T-helper 1 cell treated with Interleukin-12 subunit alpha and Interleukin-12 subunit beta and Interleukin-4 antibody, amounts not matched to agents 30 μg/mL and 1 μg/mL, for 36 hours (primary cell): ENCODE measurements around the gene ABTB2.
"Not testable (repeated sequence)": the region's sequence is repeated elsewhere in the genome, so short reads cannot be mapped to it uniquely, and the experiment has no call there.

Experiments
- H3K27ac Mint-ChIP-seq: one replicate; pipeline ENCODE4 v1.8.0; 2021; ENCODE audit warnings: mild to moderate bottlenecking, mixed read lengths
- H3K27me3 Mint-ChIP-seq: one replicate; pipeline ENCODE4 v1.8.0; 2021; ENCODE audit warnings: low read depth, mixed read lengths
- H3K36me3 Mint-ChIP-seq: one replicate; pipeline ENCODE4 v1.8.0; 2021; ENCODE audit warnings: low read depth, mixed read lengths
- H3K4me1 Mint-ChIP-seq: one replicate; pipeline ENCODE4 v1.8.0; 2021; ENCODE audit warnings: low read depth, mixed read lengths
- H3K4me3 Mint-ChIP-seq: one replicate; pipeline ENCODE4 v1.8.0; 2021; ENCODE audit warnings: mild to moderate bottlenecking, moderate library complexity, mixed read lengths
- H3K9me3 Mint-ChIP-seq: one replicate; pipeline ENCODE4 v1.8.0; 2021; ENCODE audit warnings: mixed read lengths

ABTB2 gene

GRCh38 chr11:34357701-34358257 is at the start of gene ABTB2:
TSS of gene ABTB2 (minus strand) at chr11:34358010.
- Mint-ChIP-seq H3K9me3 (no peaks in the 10 kb centered on the region), H3K4me1 (peaks cover 26% of the 10 kb centered on the region), H3K36me3 (peaks cover 7% of the 10 kb centered on the region), H3K4me3 (peak within 1 kb of the TSS; percentile 85), H3K27me3 (peaks cover 48% of the 10 kb centered on the region), H3K27ac (peak within 1 kb of the TSS; percentile 81)

GRCh38 chr11:34407121-34407813 is 49.5 kb upstream of the ABTB2 start:
- Mint-ChIP-seq H3K27ac (no peak overlapping the region), H3K4me1 (no peaks in the 10 kb centered on the region), H3K36me3 (no peaks in the 10 kb centered on the region), H3K27me3 (peaks cover 38% of the 10 kb centered on the region), H3K9me3 (no peaks in the 10 kb centered on the region), H3K4me3 (no peak overlapping the region)

- Mint-ChIP-seq H3K9me3 (no peaks in the 10 kb centered on the region), H3K36me3 (no peaks in the 10 kb centered on the region), H3K27ac (no peak overlapping the region), H3K4me1 (no peaks in the 10 kb centered on the region), H3K4me3 (no peak overlapping the region), H3K27me3 (peaks cover 38% of the 10 kb centered on the region)
Measured at GRCh38 chr11:34406413-34406812, 48.6 kb upstream of the ABTB2 start.

- Mint-ChIP-seq H3K36me3 (no peaks in the 10 kb centered on the region), H3K27me3 (peaks cover 38% of the 10 kb centered on the region), H3K9me3 (no peaks in the 10 kb centered on the region), H3K4me3 (no peak overlapping the region), H3K4me1 (no peaks in the 10 kb centered on the region), H3K27ac (no peak overlapping the region)
Measured at GRCh38 chr11:34405079-34405858, 47.5 kb upstream of the ABTB2 start.

- no peak overlapping the region for H3K27ac Mint-ChIP-seq
- H3K27me3 Mint-ChIP-seq = peaks cover 34% of the 10 kb centered on the region
- H3K36me3 Mint-ChIP-seq = no peaks in the 10 kb centered on the region
- H3K9me3 Mint-ChIP-seq = no peaks in the 10 kb centered on the region
- no peak overlapping the region for H3K4me3 Mint-ChIP-seq
- H3K4me1 Mint-ChIP-seq = no peaks in the 10 kb centered on the region
Measured at GRCh38 chr11:34404280-34404679, 46.5 kb upstream of the ABTB2 start.

GRCh38 chr11:34403431-34403830 is 45.6 kb upstream of the ABTB2 start:
- no peaks in the 10 kb centered on the region for H3K9me3 Mint-ChIP-seq

GRCh38 chr11:34397811-34398210 is 40.0 kb upstream of the ABTB2 start:
- H3K9me3 Mint-ChIP-seq = peaks cover 8% of the 10 kb centered on the region

More at GRCh38 chr11:34403431-34403830, 45.6 kb upstream of the ABTB2 start:
- Mint-ChIP-seq H3K27me3 (peaks cover 29% of the 10 kb centered on the region), H3K4me1 (no peaks in the 10 kb centered on the region), H3K27ac (no peak overlapping the region), H3K36me3 (no peaks in the 10 kb centered on the region), H3K4me3 (no peak overlapping the region)

GRCh38 chr11:34397120-34397519 is 39.3 kb upstream of the ABTB2 start:
- Mint-ChIP-seq H3K4me1 (no peaks in the 10 kb centered on the region), H3K36me3 (no peaks in the 10 kb centered on the region), H3K27ac (no peak overlapping the region), H3K9me3 (peaks cover 8% of the 10 kb centered on the region), H3K4me3 (no peak overlapping the region), H3K27me3 (peaks cover 17% of the 10 kb centered on the region)

More at GRCh38 chr11:34397811-34398210, 40.0 kb upstream of the ABTB2 start:
- no peak overlapping the region for H3K4me3 Mint-ChIP-seq
- H3K27me3 Mint-ChIP-seq = peaks cover 11% of the 10 kb centered on the region
- no peaks in the 10 kb centered on the region for H3K4me1 Mint-ChIP-seq
- H3K36me3 Mint-ChIP-seq = no peaks in the 10 kb centered on the region
- H3K27ac Mint-ChIP-seq = no peak overlapping the region

- Mint-ChIP-seq H3K36me3 (no peaks in the 10 kb centered on the region), H3K9me3 (peaks cover 8% of the 10 kb centered on the region), H3K27me3 (peaks cover 23% of the 10 kb centered on the region), H3K4me1 (no peaks in the 10 kb centered on the region), H3K4me3 (no peak overlapping the region), H3K27ac (no peak overlapping the region)
Measured at GRCh38 chr11:34395916-34396550, 38.2 kb upstream of the ABTB2 start.

- H3K4me1 Mint-ChIP-seq = no peaks in the 10 kb centered on the region
- H3K9me3 Mint-ChIP-seq = peaks cover 8% of the 10 kb centered on the region
- peaks cover 32% of the 10 kb centered on the region for H3K27me3 Mint-ChIP-seq
- H3K36me3 Mint-ChIP-seq = no peaks in the 10 kb centered on the region
- no peak overlapping the region for H3K27ac Mint-ChIP-seq
- H3K4me3 Mint-ChIP-seq = no peak overlapping the region
Measured at GRCh38 chr11:34394771-34395300, 37.0 kb upstream of the ABTB2 start.

- Mint-ChIP-seq H3K27me3 (peaks cover 31% of the 10 kb centered on the region), H3K4me1 (no peaks in the 10 kb centered on the region), H3K4me3 (no peak overlapping the region), H3K27ac (no peak overlapping the region), H3K9me3 (no peaks in the 10 kb centered on the region), H3K36me3 (no peaks in the 10 kb centered on the region)
Measured at GRCh38 chr11:34387653-34388052, 29.8 kb upstream of the ABTB2 start.

- H3K27ac Mint-ChIP-seq, H3K9me3 Mint-ChIP-seq, H3K36me3 Mint-ChIP-seq, H3K4me1 Mint-ChIP-seq, H3K4me3 Mint-ChIP-seq: not testable (repeated sequence)
- H3K27me3 Mint-ChIP-seq = peaks cover 25% of the 10 kb centered on the region
Measured at GRCh38 chr11:34386356-34386755, 28.5 kb upstream of the ABTB2 start.

- Mint-ChIP-seq H3K4me1 (no peaks in the 10 kb centered on the region), H3K36me3 (peaks cover 2% of the 10 kb centered on the region), H3K9me3 (peaks cover 3% of the 10 kb centered on the region), H3K27me3 (peaks cover 9% of the 10 kb centered on the region), H3K4me3 (no peak overlapping the region), H3K27ac (no peak overlapping the region)
Measured at GRCh38 chr11:34382532-34383276, 24.9 kb upstream of the ABTB2 start.

- Mint-ChIP-seq H3K27me3 (peaks cover 9% of the 10 kb centered on the region), H3K36me3 (peaks cover 2% of the 10 kb centered on the region), H3K9me3 (peaks cover 11% of the 10 kb centered on the region), H3K4me3 (no peak overlapping the region), H3K4me1 (no peaks in the 10 kb centered on the region), H3K27ac (no peak overlapping the region)
Measured at GRCh38 chr11:34381775-34382174, 24.0 kb upstream of the ABTB2 start.
